Measurements from ENCODE around the gene GAGE2A. TPM values are rescaled to one million over a fixed set of nuclear protein-coding genes. Genes with fewer than 3 reads are reported as not detected.

Gene GAGE2A
- not detected in 2 replicates for total RNA-seq

GRCh38 chrX:49589196-49589595, at the start of gene GAGE2A:
Gene GAGE2A, plus strand, starts transcription at chrX:49589496. Its CDS starts 1,155 bp downstream, at chrX:49590651.

GRCh38 chrX:49541433-49541832, 47.9 kb upstream of the GAGE2A start, which contains the start of gene GAGE12D:
Gene GAGE12D, plus strand, starts transcription at chrX:49541733. Its CDS starts 1,155 bp downstream, at chrX:49542888.

GRCh38 chrX:49550989-49551388, 38.3 kb upstream of the GAGE2A start, which contains the start of gene GAGE12E:
Gene GAGE12E, plus strand, starts transcription at chrX:49551289. Its CDS starts 1,155 bp downstream, at chrX:49552444.

GRCh38 chrX:49560542-49560941, 28.8 kb upstream of the GAGE2A start, which contains the start of gene GAGE12F:
Gene GAGE12F, plus strand, starts transcription at chrX:49560842. Its CDS starts 1,155 bp downstream, at chrX:49561997.

GRCh38 chrX:49570100-49570499, 19.2 kb upstream of the GAGE2A start, which contains the start of gene GAGE12G:
Gene GAGE12G, plus strand, starts transcription at chrX:49570400. Its CDS starts 1,155 bp downstream, at chrX:49571555.

GRCh38 chrX:49579649-49580048, 9.6 kb upstream of the GAGE2A start, which contains the start of gene GAGE12H:
Gene GAGE12H, plus strand, starts transcription at chrX:49579949. Its CDS starts 1,155 bp downstream, at chrX:49581104.

GRCh38 chrX:49598720-49599119, 9.4 kb downstream of the GAGE2A start, which contains the start of gene GAGE1:
Gene GAGE1, plus strand, starts transcription at chrX:49599020. Its CDS starts 1,155 bp downstream, at chrX:49600175.

Other genes starting within 250 kb of the GAGE2A start
- gene GAGE12C, start 57.3 kb upstream of the GAGE2A start, total RNA-seq: not detected in 2 replicates
- gene GAGE12D, start 47.8 kb upstream of the GAGE2A start, total RNA-seq: not detected in 2 replicates
- gene GAGE12E, start 38.2 kb upstream of the GAGE2A start, total RNA-seq: not detected in 2 replicates
- not detected in 2 replicates for gene GAGE12F, start 28.7 kb upstream of the GAGE2A start, total RNA-seq
- gene GAGE12G, start 19.1 kb upstream of the GAGE2A start, total RNA-seq: not detected in 2 replicates
- gene GAGE12H, start 9.5 kb upstream of the GAGE2A start, total RNA-seq: not detected in 2 replicates
- gene GAGE1, start 9.5 kb downstream of the GAGE2A start, total RNA-seq: not detected in 2 replicates
- gene PAGE1, start 106.5 kb downstream of the GAGE2A start, total RNA-seq: not detected in 2 replicates
- not detected in 2 replicates for gene PAGE4, start 239.8 kb downstream of the GAGE2A start, total RNA-seq